Activated CD8-positive, alpha-beta memory T cell treated with anti-CD3 and anti-CD28 coated beads for 24 hours (primary cell): ENCODE results near the gene CYSTM1.
"Not testable (repeated sequence)": the region's sequence is repeated elsewhere in the genome, so short reads cannot be mapped to it uniquely, and the experiment has no call there.

Experiments used
- DNase-seq: peaks from one replicate; pipeline ENCODE4 v3.0.0-alpha.2; 2020

Gene CYSTM1

DNA sequence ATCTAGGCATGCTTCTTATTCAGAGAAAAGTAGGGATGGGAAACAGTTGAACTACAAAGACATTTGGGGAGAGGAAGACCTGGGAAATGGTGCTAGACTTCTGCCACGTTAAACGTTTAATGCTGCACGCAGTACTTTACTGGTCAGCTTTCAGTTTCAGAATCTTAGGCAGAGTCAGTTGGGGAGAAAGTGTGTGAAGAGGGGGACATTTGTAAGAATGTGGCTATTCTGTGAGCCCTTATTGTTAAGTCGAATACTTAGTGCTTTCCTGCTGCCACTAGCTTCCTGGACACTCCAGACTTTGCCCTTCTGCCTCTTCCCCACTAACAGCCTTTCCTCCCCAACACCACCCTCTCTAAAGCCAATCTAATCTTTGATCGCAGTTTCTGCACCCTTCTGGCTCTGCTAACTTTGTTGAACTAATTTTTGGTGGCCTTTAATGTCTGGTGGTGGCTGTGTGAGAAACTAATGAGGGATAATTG lies 6.1 kb downstream of the CYSTM1 start:
- no peak for DNase-seq

DNA sequence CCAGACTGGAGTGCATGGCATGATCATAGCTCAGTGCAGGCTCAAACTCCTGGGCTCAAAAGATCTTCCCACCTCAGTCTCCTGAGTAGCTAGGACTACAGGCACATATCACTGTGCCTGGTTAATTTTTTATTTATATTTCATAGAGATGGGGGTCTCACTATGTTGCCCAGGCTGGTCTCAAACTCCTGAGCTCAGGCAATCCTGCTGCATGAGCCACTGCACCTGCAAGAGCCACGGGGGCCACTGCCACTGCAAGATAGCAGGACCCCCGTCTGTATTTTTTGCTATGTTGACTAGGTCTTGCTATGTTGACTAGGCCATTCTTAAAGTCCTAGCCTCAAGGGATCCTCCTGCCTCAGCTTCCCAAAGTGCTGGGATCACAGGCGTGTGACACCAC lies 6.5 kb downstream of the CYSTM1 start:
- DNase-seq: no peak

GRCh38 chr5:140182075-140182711 lies 7.2 kb downstream of the CYSTM1 start:
- no peak for DNase-seq

GRCh38 chr5:140182803-140183367 lies 7.9 kb downstream of the CYSTM1 start:
- DNase-seq: no peak

DNA sequence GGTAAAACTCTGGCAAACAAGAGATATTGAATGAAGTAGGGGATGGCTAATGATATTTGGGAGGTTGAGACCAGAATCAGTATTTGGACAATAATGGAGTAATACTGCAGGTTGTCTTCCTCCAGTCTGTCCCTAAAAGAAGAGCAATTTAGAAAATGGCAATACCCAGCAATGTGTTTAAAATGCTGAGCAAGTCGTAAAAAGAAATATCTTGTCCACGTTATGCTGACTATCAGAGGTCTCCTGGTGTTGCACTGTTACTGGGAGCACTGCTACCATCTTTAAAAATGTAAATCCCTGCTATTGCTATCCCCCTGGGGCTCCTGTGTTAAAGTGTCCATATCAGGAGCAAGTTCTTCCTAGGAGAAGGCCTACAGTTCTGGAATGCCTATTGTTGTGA lies 10.4 kb downstream of the CYSTM1 start:
- DNase-seq: no peak

GRCh38 chr5:140186267-140186671 lies 11.3 kb downstream of the CYSTM1 start:
- no peak for DNase-seq

DNA sequence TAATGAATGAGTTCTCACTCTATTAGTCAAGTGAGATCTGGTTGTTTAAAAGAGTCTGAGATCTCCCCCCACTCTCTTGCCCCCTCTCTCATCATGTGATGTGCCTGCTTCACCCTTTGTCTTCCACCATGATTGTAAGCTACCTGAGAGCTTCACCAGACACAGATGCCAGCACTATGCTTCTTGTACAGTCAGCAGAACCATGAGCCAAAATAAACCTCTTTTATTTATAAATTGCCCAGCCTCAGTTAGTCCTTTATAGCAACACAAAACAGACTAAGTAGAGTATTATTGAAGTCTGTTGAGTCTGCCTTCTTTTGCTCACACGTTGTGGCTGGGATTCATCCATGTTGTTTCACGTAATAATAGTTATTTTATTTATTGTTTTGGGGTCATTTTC lies 14.3 kb downstream of the CYSTM1 start:
- no peak for DNase-seq

DNA sequence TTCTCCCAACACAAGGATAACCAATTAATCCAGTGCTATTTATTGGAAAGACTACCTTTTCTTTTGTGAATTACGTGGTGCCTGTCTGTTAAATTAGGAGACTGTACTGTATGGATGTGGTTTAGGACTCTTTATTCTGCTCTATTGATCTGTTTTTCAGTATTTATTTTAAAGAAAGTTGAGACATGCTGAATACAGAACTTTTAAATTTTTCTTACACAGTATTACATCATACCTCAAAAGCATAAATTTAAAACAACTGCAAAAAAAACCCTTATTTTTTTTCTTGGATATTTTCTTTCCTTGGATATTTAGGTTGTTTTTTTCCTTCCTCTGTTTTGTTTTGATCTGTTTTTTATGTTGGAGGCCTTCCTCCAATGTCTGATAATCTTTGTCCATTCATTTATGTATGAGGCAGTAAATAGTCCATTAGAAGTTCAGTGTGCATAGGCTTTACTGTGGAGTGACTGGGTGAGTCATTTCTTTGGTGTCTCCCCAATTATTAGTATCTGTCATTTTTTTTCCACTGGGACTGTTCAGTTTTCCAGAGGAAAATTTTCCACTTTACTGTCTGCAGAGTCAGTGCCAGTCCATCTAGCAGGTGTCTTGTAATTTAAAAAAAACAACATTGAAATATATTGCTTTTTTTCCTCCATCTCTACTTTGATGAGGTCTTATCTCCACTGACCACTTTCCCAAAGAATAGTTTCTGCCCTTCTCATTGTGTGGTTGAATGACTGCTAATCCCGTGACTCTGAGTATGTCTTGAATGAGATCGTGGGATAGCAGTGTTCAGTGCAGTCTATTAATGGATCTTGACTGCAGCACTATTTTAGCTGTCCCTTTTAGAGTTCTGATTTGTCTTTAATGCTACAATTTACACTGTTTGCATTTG lies 15.2 kb downstream of the CYSTM1 start:
- DNase-seq: no peak

- DNase-seq: no peak
Measured at GRCh38 chr5:140190872-140191218, 15.9 kb downstream of the CYSTM1 start.

DNA sequence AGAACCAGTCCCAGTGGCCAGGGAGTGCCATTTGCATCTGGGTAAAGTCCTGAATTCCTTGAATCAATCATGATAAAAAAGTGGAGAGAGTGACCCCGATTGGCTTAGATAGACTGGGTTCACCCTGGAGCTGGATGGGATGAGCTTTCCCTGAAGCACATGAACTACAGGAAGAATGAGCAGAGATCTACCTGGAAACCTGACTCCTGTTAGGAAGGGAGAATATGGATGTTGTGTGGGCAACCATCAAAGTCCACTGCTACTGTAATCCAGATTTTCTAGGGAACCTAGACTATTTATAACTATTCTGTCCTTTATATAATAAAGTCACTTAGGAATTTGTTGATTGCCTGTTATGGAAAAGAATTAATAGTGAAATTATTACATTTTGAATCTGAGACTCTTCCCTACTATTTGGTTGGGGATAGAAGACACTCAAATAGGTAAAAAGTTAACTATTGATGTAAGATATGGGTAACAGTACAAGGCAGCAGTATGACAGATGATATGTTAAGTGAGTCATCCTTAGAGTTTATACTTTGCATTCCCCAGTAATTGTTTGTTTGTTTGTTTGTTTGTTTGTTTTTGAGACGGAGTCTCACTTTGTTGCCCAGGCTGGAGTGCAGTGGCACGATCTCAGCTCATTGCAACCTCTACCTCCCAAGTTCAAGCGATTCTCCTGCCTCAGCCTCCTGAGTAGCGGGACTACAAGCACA lies 17.9 kb downstream of the CYSTM1 start:
- no peak for DNase-seq

GRCh38 chr5:140194662-140195061 lies 19.7 kb downstream of the CYSTM1 start:
- no peak for DNase-seq

DNA sequence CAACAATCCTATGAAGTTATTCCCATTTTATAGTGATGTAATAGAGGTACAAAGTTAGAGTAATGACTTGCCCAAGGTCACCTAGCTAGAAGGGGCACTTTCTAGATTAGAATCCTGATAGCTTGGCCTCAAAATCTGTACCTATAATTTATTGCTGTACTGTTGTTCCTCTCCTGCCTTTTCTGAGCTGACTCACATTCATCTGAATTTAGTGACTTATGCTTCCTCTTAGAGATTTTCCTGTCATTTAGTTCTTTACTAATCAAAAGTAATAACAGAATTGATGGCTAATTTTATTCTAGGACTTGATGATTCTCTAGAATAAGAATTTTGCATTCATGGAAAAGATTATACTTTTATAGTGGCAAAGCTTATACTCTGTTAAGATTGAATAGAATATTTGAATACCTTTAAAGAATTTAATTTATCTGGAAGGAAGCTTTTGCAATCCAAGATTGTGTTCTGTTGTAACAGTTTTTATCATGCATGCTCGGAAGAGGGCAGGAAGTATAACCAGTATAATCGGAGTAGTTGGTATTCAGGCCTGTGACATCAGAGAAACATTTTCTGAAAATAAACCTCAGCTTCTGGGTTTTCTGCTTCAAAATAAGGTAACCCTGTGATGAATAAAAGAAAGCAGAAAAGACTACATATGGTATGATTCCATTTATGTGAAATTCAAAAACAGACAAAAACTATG lies 21.3 kb downstream of the CYSTM1 start:
- no peak for DNase-seq

- no peak for DNase-seq
Measured at GRCh38 chr5:140197023-140197422, 22.0 kb downstream of the CYSTM1 start.

GRCh38 chr5:140198915-140199314 lies 23.9 kb downstream of the CYSTM1 start:
- DNase-seq: not testable (repeated sequence)

DNA sequence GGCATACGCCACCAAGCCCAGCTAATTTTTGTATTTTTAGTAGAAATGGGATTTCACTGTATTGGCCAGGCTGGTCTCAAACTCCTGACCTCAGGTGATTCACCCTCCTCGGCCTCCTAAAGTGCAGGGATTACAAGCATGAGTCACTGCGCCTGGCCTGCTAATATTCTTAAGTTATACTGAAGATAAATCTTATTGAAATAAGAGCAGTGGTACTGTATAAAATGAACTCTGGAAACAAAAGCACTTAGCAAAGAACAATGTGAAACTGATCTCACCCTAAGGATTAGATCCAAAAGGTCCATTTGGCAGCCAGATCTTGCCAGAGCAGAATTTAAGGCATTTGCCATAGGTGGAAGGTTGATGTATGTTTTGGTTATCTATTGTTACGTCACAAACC lies 27.1 kb downstream of the CYSTM1 start:
- DNase-seq: no peak

GRCh38 chr5:140202610-140203009 lies 27.6 kb downstream of the CYSTM1 start:
- no peak for DNase-seq

GRCh38 chr5:140205216-140205615 lies 30.2 kb downstream of the CYSTM1 start:
- no peak for DNase-seq

- no peak for DNase-seq
Measured at GRCh38 chr5:140205952-140206351, 31.0 kb downstream of the CYSTM1 start.

DNA sequence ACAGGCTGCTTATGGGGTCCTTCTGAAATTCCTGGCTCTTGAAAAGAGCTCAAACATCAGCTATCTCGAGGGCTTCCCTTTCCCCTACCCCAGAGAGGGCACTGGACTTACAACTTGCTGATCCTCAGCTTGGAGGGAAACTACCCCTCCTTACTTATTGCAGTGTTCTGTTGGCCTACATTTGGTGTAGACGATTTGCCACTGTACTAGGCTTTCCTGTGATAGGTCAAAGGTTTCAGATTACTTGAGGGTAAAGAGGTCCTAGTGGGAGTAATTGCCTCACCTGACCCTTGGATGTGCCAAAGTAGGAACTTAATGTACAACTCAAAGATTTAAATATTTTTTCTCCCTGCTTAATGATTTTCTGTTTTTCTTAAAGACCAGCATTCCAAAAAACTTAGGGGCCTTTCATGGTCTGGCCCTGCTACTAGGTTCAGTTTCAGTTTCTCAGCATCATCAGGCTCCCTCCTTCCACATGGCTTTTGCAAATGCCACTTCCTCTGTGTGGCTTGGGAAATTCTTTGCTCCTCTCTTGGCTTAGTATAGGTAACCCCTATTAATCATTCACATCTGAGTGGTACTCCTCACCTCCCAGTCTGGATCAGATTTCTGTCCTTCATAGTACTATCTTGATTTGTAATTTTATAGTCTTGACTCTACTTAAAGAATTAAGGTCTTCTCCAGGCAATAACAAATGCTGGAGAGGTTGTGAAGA lies 32.4 kb downstream of the CYSTM1 start:
- no peak for DNase-seq

- DNase-seq: no peak
Measured at GRCh38 chr5:140208065-140208464, 33.1 kb downstream of the CYSTM1 start.

GRCh38 chr5:140213370-140213983 lies 38.5 kb downstream of the CYSTM1 start:
- no peak for DNase-seq

GRCh38 chr5:140214831-140215230 lies 39.8 kb downstream of the CYSTM1 start:
- DNase-seq: no peak
